Glomerular endothelial cell (primary cell): Measurements from ENCODE around the gene POU2F1. TPM values are rescaled to one million over a fixed set of nuclear protein-coding genes. Genes with fewer than 3 reads are reported as not detected.

Experiments
- DNase-seq: peaks from one replicate; pipeline ENCODE4 v3.0.0-alpha.2; 2011; ENCODE audit warnings: low read depth, low spot score; ENCODE audit errors: extremely low read depth
- total RNA-seq: library from RNA; depleted of rRNA; stranded (reverse); fragments of >200 nt; gene quantifications from 2 replicates; pipeline ENCODE4 v1.2.3, GENCODE V29; 2015

POU2F1 gene
- total RNA-seq, 1 donor from 2014 or later = 9.7 TPM

DNA sequence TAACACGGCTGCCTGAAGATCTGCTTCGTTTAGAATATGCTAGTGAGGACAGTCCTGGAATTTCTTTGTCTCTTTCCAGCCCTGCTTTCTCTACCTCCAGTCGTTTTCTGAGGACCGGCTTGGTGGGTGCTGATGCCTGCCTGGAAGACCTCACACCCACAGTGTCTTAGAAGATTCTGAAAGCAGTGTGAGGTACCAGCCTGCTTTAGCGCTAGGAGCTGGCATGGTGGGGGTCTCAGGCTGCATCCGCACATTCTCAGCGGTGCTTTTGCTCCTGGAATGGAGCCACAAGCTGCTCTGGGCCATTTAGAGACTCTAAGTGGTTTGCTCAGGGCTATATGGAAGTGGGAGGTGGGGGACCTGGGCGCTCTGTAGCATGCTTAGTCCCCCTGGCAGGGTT, 236.2 kb downstream of the POU2F1 start:
- no peak for DNase-seq

DNA sequence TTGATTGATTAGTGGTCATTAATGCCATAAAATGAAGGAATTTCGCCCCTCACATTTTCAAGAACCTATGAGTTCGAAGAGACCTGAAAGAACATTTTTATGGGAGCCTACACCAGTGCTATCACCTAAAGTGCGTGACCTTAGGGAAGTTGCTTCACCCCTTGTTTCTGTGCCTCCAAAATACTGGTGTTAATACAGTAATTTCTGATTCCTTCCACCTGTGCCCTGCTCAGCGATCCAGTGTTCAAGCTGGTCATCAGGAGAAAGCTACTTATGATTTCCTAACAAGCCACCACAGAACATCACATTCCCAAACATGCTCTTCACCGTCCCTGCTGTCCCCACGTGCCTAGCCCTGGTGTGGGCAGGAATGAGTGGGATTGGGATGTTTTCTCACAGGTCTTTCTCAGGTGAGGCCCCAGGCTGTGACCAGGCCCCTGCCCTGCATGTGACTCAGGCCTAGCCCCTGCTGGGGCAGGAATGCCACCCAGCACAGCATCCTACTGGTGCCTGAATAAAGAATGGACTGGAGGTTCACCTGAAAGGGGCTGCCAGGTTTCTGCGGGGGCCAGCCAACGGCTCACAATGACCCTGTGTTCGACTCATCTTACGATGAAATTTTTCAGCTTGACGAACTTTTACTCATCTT, 237.4 kb downstream of the POU2F1 start:
- no peak for DNase-seq

GRCh38 chr1:167460836-167461235, 240.2 kb downstream of the POU2F1 start:
- no peak for DNase-seq

DNA sequence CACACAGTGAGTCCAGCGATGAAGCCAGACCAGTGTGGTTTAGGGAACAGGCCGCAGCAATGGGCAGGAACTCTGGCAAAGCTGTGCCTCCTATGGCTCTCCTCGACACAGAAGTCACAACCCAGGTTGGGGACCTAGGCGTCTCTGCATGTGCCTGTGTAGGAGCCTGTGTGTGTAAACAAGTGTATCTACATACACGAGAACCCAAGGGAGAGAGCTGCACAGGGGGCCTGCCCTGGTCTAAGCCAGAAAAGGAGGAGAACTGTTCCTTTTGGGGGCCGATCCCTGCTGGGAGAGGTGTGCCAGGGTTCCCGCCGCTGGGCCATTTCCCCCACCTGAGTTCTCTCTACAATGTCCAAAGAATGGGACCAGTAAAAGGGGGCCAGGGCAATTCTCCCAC, 241.7 kb downstream of the POU2F1 start:
- DNase-seq = no peak

- DNase-seq = no peak
Measured at GRCh38 chr1:167463080-167463479, 242.4 kb downstream of the POU2F1 start.

- no peak for DNase-seq
Measured at GRCh38 chr1:167463875-167464575, 243.3 kb downstream of the POU2F1 start.

DNA sequence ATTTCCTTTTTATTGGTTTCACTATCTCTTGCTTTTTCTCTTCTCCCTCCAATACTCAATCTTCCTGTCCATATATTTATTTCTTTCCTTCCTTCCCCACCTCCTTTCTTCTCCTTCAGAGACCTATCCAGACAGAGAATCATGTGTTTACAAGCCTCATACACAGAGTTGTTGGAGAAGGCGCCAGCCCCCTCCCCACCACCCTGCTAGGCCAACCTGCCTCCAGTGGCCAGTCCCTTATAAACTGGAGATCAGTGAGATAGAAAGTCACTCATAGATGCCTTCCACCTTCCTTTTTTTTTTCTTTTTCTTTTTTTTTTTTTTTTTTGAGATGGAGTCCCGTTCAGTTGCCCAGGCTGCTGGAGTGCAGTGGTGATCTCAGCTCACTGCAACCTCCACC, 244.3 kb downstream of the POU2F1 start:
- DNase-seq = no peak

GRCh38 chr1:167465743-167466142, 245.1 kb downstream of the POU2F1 start:
- DNase-seq = no peak

DNA sequence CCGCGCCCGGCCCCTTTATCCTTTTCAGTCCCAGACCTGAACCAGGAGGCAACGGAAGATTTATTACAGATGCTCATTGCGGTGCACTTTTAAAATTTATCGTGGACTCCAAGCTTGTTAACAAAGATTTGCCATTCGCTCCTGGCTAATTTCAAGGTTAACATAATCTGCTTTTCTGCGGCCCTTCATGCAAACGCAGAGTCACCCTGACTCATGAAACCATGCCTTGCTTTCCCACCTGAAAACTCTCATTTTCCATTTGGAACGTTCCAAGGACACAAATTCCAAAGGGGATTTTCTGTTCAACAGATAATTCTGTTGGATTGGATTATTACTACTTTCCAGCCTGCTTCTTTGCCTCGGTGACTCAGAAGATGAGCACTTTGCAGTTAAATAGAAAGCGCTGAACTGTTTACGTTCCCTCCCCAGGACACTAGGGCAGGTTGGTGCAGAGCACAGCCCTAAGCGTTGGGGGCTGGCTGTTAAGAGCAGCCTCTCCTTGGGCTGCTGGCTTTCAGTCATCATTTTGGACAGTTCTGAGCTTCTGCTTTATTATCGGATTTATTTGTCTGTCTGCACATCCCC, 246.5 kb downstream of the POU2F1 start:
- DNase-seq = no peak

GRCh38 chr1:167467752-167468151, 247.1 kb downstream of the POU2F1 start:
- no peak for DNase-seq

- no peak for DNase-seq
Measured at GRCh38 chr1:167469280-167469965, 248.7 kb downstream of the POU2F1 start.

DNA sequence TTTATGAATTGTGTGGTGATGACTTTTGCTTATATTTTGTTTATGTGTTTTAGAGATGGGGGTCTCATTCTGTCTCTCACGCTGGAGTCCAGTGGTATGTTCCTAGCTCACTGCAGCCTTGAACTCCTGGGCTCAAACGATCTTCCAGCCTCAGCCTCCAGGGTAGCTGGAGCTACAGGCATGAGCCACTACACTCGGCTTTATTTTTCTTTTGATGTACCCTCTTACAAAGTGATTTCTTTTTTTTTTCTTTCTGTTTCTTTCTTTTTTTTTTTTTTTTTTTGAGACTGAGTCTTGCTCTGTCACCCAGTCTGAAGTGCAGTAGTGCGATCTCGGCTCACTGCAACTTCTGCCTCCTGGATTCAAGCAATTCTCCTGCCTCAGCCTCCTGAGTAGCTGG, 250.9 kb downstream of the POU2F1 start:
- DNase-seq = no peak

DNA sequence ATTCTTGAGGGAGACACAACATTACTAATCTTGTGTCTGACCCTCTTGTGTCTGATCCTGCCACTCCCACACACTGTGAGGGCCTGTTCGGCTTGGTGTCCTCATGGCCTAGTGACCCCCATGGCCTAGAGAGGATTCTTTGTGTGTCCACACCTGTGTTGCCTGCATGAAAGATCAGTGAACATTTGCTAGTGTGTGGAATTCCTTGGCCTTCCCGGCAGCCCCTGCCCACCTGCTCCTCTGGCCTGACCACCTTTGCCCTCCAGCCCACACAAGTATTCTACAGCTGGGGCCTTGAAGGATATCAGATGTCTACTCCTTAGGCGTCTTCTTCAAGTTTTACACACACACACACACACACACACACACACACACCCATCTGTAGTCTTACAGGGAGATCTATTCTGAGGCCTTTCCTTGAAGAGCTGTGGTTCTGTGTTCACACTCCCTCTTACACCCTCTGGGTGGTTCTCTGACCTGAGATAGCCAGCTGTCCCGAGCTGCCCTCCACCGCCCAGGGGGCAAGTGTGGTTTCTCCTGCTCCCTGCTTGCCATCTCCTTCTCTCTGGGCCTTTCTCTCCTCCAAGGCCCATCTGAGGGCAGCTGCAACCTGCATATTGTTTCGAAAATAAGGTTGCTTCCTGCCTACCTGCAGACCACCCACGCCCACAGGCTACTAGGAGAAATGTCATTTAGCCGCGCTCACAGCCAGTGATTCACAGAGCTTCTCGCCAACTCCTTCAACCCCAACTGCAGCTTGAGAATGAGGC, 252.3 kb downstream of the POU2F1 start:
- DNase-seq = no peak

DNA sequence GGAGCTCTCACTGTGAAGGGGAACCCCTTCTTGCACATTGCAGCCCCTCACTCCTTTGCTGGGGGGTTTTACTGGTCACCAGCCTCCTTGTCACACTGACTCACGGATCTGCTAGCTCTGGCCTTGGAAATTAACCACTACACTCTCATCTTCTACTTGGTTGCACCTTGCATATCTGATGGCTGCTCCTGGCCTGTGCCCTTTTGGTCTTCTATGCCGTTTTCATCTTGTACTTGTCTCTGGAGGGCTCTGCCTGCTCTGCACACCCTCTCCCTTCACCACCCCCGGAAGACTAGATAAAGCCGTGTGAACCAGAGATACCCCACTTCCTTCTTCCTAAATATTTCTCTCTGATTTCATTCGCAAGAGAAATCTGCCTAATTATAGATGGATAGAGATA, 253.1 kb downstream of the POU2F1 start:
- DNase-seq = no peak

DNA sequence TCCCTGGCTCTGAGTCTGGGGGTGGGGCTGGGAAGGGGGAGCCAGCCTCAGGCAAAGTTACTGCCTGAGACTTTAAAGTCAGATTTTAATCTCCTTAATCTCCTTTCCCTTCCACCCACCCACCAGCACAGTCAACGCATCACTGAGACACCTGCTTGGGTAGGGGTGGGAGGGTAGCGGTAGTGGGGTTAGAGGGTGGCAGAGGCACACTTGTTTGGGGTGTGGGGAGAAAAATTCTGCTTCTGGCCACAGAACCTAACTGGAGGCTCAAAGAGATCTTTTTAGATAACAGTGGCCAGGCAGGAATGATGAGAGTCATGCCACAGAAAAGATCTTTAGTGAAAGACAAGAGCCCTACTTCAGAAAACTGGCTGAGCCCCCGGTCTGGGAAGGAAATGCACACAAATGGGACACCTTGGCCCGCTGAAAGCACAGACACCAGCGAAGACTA, 253.5 kb downstream of the POU2F1 start:
- DNase-seq = no peak

- no peak for DNase-seq
Measured at GRCh38 chr1:167476061-167476460, 255.4 kb downstream of the POU2F1 start.

Other genes starting within 250 kb of the POU2F1 start
- gene ILDR2, start 245.3 kb upstream of the POU2F1 start, total RNA-seq = 0.53 TPM in 1 of 2 replicates, not detected in the other
- not detected in 2 replicates for gene MAEL, start 231.6 kb upstream of the POU2F1 start, total RNA-seq
- gene GPA33, start 130.5 kb upstream of the POU2F1 start, total RNA-seq = not detected in 2 replicates
- not detected in 2 replicates for gene STYXL2, start 126.8 kb upstream of the POU2F1 start, total RNA-seq